ENCODE data around the gene ACAA2.

DNA sequence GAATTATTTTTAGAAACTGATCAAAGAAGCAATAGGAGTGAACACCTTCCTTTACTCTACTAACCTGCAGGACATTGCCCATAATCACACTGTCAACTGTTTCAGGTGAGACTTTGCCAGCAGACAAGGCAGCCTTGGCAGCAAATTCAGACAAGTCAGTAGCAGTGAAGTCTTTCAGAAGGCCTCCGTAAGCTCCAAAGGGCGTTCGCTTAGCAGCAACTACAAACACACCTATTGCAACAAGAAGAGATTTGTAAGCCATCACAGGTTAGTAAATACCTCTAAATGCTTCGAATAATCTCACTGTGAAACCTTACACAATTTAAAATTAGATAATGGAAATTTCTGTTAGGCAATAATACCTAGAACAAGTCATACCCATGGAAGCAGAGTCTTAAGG is 10.7 kb downstream of the ACAA2 start:
- TF ChIP-seq, protein P1, sequence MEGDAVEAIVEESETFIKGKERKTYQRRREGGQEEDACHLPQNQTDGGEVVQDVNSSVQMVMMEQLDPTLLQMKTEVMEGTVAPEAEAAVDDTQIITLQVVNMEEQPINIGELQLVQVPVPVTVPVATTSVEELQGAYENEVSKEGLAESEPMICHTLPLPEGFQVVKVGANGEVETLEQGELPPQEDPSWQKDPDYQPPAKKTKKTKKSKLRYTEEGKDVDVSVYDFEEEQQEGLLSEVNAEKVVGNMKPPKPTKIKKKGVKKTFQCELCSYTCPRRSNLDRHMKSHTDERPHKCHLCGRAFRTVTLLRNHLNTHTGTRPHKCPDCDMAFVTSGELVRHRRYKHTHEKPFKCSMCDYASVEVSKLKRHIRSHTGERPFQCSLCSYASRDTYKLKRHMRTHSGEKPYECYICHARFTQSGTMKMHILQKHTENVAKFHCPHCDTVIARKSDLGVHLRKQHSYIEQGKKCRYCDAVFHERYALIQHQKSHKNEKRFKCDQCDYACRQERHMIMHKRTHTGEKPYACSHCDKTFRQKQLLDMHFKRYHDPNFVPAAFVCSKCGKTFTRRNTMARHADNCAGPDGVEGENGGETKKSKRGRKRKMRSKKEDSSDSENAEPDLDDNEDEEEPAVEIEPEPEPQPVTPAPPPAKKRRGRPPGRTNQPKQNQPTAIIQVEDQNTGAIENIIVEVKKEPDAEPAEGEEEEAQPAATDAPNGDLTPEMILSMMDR (IDR thresholded peaks at IDR 0.05; ENCODE audit: low read depth, low read length, poor library complexity, severe bottlenecking), result no peak
- no peak for TF ChIP-seq EZH2phosphoT487 (IDR thresholded peaks at IDR 0.05; ENCODE audit: borderline replicate concordance, low read length)
